HG03457 (cell line): ENCODE measurements around the gene DCP1A.

Experiments used
- ATAC-seq: cut with Tn5 transposase; IDR thresholded peaks from one replicate; pipeline ENCODE4 v1.9.1; 2021; ENCODE audit warnings: moderate number of reproducible peaks; ENCODE audit not compliant: unreplicated experiment

The DCP1A gene

GRCh38 chr3:53250881-53251605 is 96.3 kb downstream of the DCP1A start:
- ATAC-seq, result no peak

DNA sequence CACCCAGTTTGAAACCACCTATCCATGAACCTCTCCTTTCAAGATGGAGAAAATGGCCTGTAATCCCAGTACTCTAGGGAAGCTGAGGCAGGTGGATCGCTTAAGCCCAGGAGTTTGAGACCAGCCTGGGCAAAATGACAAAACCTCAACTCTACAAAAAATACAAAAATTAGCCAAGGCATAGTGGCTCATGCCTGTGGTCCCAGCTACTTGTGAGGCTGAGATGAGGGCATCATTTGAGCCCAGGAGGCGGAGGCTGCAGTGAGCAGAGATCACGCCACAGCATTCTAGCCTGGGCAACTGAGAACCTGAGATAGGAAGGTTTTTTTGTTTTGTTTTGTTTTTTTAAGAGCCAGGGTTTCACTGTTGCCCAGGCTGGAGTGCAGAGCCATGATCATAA is 96.9 kb downstream of the DCP1A start:
- ATAC-seq, result no peak

DNA sequence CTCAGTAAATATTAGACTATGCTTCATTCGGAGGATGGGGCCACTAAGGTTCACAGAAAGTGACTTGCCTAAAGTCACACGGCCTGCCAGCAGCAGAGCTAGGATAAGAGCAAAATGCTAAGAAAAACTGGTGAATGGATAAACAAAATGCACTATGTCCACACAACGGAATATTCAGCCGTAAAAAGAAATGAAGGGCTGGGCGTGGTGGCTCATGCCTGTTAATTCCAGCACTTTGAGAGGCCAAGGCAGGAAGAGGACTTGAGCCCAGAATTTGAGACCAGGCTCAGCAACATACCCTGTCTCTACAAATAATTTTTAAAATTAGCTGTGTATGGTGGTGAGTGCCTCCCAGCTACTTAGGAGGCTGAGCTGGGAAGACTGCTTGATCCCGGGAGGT is 99.2 kb downstream of the DCP1A start:
- no peak for ATAC-seq

GRCh38 chr3:53247619-53248018 is 99.7 kb downstream of the DCP1A start:
- ATAC-seq, result no peak

- ATAC-seq, result no peak
Measured at GRCh38 chr3:53244271-53244670, 103.1 kb downstream of the DCP1A start.

DNA sequence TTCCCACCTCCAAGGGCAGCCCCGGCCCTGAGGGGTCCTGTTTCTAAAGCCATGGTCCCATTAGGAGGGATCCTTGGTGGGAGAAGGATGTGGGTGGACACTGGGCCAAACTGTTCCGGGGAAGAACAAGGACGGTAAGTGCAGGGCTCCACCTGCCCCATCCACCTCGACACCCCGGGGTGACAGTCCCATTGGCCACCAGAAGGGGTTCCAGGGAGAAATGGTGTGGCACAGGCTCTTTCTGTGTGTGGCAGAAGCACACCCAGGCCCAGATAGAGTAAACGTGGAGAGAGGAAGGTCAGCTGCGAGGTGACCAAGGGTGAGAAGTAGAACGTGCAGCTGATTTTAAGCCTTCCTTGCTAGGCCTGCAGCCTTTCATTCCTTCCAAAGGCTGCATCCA is 103.6 kb downstream of the DCP1A start:
- ATAC-seq, result no peak

DNA sequence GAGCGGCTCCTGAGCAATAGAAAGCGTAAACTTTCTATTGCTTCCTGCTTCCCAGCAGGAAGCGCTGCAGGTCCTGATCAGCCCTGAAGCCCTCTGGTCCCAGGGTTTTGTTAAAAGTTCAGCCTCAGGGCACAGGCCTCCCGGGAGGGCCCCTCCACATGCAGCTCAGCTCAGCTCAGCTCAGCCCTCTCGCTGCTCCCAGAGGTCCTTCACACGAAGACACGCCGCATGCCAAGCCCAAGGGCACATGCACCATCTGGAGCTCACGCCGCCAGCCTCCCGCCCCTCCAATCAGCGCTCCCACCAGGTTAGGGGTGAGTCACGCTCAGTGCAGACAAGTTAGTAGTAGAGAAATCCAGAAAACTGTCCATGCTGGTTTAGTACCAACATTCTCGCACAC is 104.2 kb downstream of the DCP1A start:
- ATAC-seq, result no peak

DNA sequence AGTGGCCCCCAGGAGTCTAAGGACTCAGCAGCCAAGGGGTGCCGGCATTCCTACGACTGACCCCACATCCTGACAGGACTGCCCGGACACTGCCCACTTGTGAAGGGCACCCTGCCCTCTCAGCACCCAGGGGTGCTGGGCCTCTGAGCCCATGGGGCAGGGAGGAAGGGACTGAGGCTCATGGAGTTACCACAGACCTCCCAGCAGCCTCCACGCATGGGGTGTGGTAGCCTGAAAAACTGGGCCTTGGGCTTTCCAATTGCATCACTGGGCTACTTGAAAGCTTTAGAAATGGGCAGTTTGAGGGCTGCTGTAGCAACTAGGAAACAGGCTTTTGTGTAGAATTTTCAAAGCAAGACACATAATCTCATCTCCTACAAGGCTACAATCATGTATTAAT is 104.7 kb downstream of the DCP1A start:
- no peak for ATAC-seq

GRCh38 chr3:53242155-53242554 is 105.2 kb downstream of the DCP1A start:
- no peak for ATAC-seq

DNA sequence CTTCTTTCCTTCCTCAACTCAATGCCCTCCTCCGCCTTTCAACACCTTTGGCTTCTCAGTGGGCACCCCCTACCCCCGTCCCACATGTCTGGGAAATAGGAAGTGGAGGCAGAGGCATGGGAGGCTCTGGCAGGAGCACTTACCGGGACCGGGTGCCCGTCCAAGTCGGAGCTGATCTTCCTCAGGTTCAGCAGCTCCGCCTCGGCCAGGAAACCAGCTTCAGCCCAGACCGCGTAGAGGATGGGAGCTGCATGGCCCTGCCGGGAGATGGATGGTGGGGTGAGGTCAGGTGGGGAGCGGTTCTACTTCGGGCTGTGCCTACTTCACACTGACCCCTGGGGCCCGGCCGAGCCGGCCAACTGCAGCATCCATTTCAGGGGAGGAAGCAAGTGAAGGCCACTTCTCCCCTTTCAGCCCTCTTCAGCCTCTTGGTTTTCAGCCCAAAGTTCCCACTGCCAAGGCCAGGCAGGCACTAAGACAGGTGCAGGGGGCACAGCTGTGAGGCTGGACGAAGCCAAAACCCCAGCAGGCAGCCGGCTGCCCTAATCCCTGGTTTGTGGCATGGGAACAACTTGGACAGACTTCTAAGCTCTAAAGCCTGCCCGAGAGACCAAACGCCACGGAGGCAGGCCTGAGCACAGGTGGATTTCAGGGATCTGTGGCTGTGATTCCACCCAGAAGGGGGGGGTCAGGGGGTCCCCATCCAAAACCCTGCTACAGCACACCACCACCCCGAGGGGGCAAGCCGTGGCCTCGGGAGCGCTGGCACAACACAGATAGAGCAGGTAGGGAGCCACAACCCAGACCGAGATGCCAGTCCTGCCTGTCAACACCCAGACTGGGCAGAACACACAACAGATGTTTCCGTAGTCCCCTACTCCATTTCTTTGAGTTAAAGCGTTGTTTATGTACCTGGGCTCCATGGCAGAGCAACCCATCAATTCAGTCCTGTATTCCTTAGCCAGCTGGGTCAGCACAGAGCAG is 106.1 kb downstream of the DCP1A start:
- no peak for ATAC-seq

DNA sequence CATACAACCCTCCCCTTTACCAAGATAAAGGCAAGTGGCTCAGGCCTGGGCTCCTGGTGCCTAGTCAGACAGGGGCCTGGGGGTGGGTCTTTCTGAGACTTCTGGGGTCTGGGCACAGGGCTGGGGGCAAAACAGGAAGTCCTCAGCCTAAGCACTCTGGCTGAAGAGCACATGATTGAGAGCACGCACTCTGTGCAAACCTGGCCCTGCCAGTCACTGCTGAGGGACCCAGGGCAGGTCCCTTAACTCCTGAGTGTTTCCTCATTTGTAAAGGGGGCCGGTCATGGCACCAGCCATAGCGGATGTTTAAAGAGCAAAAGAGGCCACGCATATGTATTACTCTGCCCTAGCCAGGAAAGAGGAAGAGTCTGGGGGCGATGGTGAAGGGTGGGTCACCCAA is 107.5 kb downstream of the DCP1A start:
- ATAC-seq, result no peak

DNA sequence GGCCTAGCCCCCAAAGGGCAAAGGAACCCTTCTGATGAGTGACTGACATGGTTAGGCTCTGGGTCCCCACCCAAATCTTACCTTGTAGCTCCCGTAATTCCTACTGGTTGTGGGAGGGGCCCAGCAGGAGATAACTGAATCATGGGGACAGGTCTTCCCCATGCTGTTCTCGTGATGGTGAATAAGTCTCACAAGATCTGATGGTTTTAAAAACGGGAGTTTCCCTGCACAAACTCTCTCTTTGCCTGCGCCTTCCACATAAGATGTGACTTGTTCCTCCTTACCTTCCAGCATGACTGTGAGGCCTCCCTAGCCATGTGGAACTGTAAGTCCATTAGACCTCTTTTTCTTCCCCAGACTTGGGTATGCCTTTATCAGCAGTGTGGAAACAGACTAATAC is 108.5 kb downstream of the DCP1A start:
- ATAC-seq, result no peak

GRCh38 chr3:53238051-53238850 is 109.1 kb downstream of the DCP1A start:
- ATAC-seq, result no peak

GRCh38 chr3:53236112-53236841 is 111.1 kb downstream of the DCP1A start:
- ATAC-seq, result no peak

DNA sequence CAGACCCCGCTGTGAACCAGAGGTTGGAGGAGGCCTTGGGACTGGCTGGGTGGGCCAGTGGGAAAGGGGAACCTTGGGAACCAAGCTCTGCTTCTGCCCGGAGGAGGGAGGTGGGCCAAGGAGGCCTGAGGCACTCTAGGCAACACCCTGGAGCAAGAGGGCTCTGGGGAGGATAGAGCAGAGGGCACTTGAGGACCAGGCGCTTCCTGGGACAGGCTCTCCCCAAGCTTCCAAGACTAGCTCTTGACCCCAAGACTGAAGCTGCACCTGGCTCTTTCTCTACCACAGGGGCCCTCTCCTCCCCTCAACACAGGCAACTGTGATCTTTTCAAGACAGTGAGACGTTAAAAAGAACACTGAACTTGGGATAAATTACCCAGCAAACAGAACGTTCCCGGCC is 111.8 kb downstream of the DCP1A start:
- no peak for ATAC-seq

- ATAC-seq, result no peak
Measured at GRCh38 chr3:53234841-53235232, 112.5 kb downstream of the DCP1A start.

GRCh38 chr3:53234130-53234840 is 113.1 kb downstream of the DCP1A start:
- no peak for ATAC-seq
